Esophagus muscularis mucosa (tissue), 4 donors: ENCODE data around the gene ASMT. TPM values are rescaled to one million over a fixed set of nuclear protein-coding genes. Genes with fewer than 3 reads are reported as not detected.

Experiments used
- DNase-seq: peaks from one replicate; pipeline ENCODE4 v3.0.0-alpha.2; 2017; ENCODE audit errors: extremely low spot score
- H3K27ac ChIP-seq, 4 donors: fragments of 200-600 bp; sonication (generic); replicated peaks in 1 of 4; 1 replicate in 3 of 4; 2 replicates in 1 of 4; pipeline ENCODE4 v1.5.1; 2016 to 2019; ENCODE audit warnings: mild to moderate bottlenecking in 1 of 4
- H3K27me3 ChIP-seq, 4 donors: fragments of 200-600 bp; sonication (generic); one replicate each; pipeline versions ENCODE4 v1.5.1 to v1.6.0; 2016 to 2019
- H3K36me3 ChIP-seq, 4 donors: fragments of 200-600 bp; sonication (generic); one replicate each; pipeline ENCODE4 v1.5.1; 2016 to 2019
- H3K4me1 ChIP-seq, 4 donors: fragments of 200-600 bp; sonication (generic); one replicate each; pipeline ENCODE4 v1.5.1; 2016 to 2019
- H3K4me3 ChIP-seq, 4 donors: fragments of 200-600 bp; sonication (generic); 1 replicate in 2 of 4; 2 replicates in 2 of 4; pipeline ENCODE4 v1.5.1; 2016 to 2019; ENCODE audit warnings: mild to moderate bottlenecking in 4 of 4, moderate library complexity in 1 of 4
- H3K9me3 ChIP-seq, 4 donors: fragments of 200-600 bp; sonication (generic); 1 replicate in 3 of 4; 2 replicates in 1 of 4; pipeline ENCODE4 v1.5.1; 2016 to 2019
- CTCF ChIP-seq, 3 experiments: fragments of 200-600 bp in 2 of 3; fragments of 450-650 bp in 1 of 3; sonication (generic) in 2 of 3; IDR thresholded peaks; one replicate each; pipeline ENCODE4 v1.5.1; 2017 to 2019; ENCODE audit warnings: antibody characterized with exemption in 3 of 3, mild to moderate bottlenecking in 2 of 3, moderate library complexity in 1 of 3
- EP300 ChIP-seq: sonication (generic); formaldehyde crosslinking; IDR thresholded peaks from one replicate; pipeline ENCODE4 v1.6.1; 2017; ENCODE audit warnings: antibody characterized with exemption
- POLR2A ChIP-seq: fragments of 450-650 bp; IDR thresholded peaks from one replicate; pipeline ENCODE4 v1.6.1; 2017; ENCODE audit warnings: antibody characterized with exemption, moderate library complexity, mild to moderate bottlenecking, low read depth
- POLR2AphosphoS5 ChIP-seq, 2 donors: sonication (generic); formaldehyde crosslinking; IDR thresholded peaks; one replicate each; pipeline ENCODE4 v1.6.1; 2017; ENCODE audit warnings: antibody characterized with exemption in 2 of 2
- WGBS: methylation state at CpG from one replicate; pipeline ENCODE4 v1.1.5; 2018; 5-methylcytosine and 5-hydroxymethylcytosine counted together
- intact Hi-C: fragments of 100-400 bp; cut with DNase I; formaldehyde crosslinking; loops from one replicate; pipeline ENCODE4 v1.15.1; 2023
- total RNA-seq, 4 donors: library from RNA; depleted of rRNA; stranded (reverse); fragments of >200 nt; gene quantifications; one replicate each; pipeline versions ENCODE4 v1.1.0 to v1.2.1, GENCODE V29; 2016

ASMT gene
- total RNA-seq, 4 donors from 2014 or later: 0.32 TPM; not detected in 3

GRCh38 chrX:1587161-1587560, 27.7 kb upstream of the ASMT start:
- intact Hi-C loops: no loop called here
- Histone ChIP-seq H3K4me1 (peaks cover 0 to 7% (median 2%) of the 10 kb centered on the region in 4 donors), H3K36me3 (no peaks in the 10 kb centered on the region), H3K27ac (no peak overlapping the region), H3K9me3 (no peaks in the 10 kb centered on the region), H3K4me3 (no peak overlapping the region), H3K27me3 (no peaks in the 10 kb centered on the region)
- TF ChIP-seq POLR2AphosphoS5 (IDR thresholded peaks at IDR 0.05) (no peak), CTCF (IDR thresholded peaks at IDR 0.05) (no peak), POLR2A (no peak), EP300 (no peak)
- WGBS: 37% methylated on average over 5 of the region's 5 CpGs
- DNase-seq: peak; percentile 12

- Histone ChIP-seq H3K9me3 (no peaks in the 10 kb centered on the region), H3K27ac (no peak overlapping the region), H3K4me3 (no peak overlapping the region), H3K36me3 (peaks cover 10 to 14% (median 12%) of the 10 kb centered on the region in 4 donors), H3K4me1 (peaks cover 14 to 29% (median 25%) of the 10 kb centered on the region in 4 donors), H3K27me3 (no peaks in the 10 kb centered on the region)
- DNase-seq: peak; percentile 86
- intact Hi-C loops: loop anchor here (5.0 to 10.0 kb wide), 2 partner anchors 137 to 905 kb away; partner anchors contain the start of gene ASMTL
- WGBS: 84% methylated on average over 12 of the region's 12 CpGs
- TF ChIP-seq CTCF (IDR thresholded peaks at IDR 0.05) (no peak), EP300 (no peak), POLR2AphosphoS5 (IDR thresholded peaks at IDR 0.05) (no peak), POLR2A (no peak)
Observed at GRCh38 chrX:1589356-1590130, 25.3 kb upstream of the ASMT start.

GRCh38 chrX:1591102-1591862, 23.6 kb upstream of the ASMT start, which contains the start of gene AKAP17A:
TSS of gene AKAP17A (plus strand) at chrX:1591604. CDS start at chrX:1593463, 1,859 bp downstream.
- H3K36me3 ChIP-seq: peaks cover 21 to 32% (median 30%) of the 10 kb centered on the region in 4 donors
- DNase-seq: peak; percentile 99
- TF ChIP-seq CTCF (IDR thresholded peaks at IDR 0.05): peak in 2 of 3 experiments; percentile 21 to 30
- peak; percentile 34 for TF ChIP-seq POLR2A
- peak; percentile 86 to 89 for TF ChIP-seq POLR2AphosphoS5 (IDR thresholded peaks at IDR 0.05)
- no peak for TF ChIP-seq EP300
- no peaks in the 10 kb centered on the region for H3K27me3 ChIP-seq
- H3K9me3 ChIP-seq: no peaks in the 10 kb centered on the region
- WGBS: 6% methylated on average over 24 of the region's 66 CpGs
- peaks cover 14 to 40% (median 30%) of the 10 kb centered on the region in 4 donors for H3K4me1 ChIP-seq
- intact Hi-C loops: loop anchor here (5.0 to 10.0 kb wide), 2 partner anchors 139 to 904 kb away; partner anchors contain the start of gene ASMTL
- peak within 1 kb of the TSS; percentile 72 to 95 (median 91) for H3K4me3 ChIP-seq
- peak within 1 kb of the TSS; percentile 83 to 93 (median 87) for H3K27ac ChIP-seq

- no peak for TF ChIP-seq POLR2A
- TF ChIP-seq POLR2AphosphoS5 (IDR thresholded peaks at IDR 0.05): no peak
- no peak for TF ChIP-seq CTCF (IDR thresholded peaks at IDR 0.05)
- TF ChIP-seq EP300: no peak
- H3K27ac ChIP-seq: peak overlapping the region; percentile 83 to 93 (median 87)
- H3K9me3 ChIP-seq: no peaks in the 10 kb centered on the region
- WGBS: under 1% methylated on average over 23 of the region's 35 CpGs
- peaks cover 23 to 36% (median 35%) of the 10 kb centered on the region in 4 donors for H3K36me3 ChIP-seq
- intact Hi-C loops: loop anchor here (5.0 to 10.0 kb wide), 2 partner anchors 140 to 903 kb away; partner anchors contain the start of gene ASMTL
- peak overlapping the region; percentile 72 to 95 (median 91) for H3K4me3 ChIP-seq
- no peak for DNase-seq
- H3K27me3 ChIP-seq: no peaks in the 10 kb centered on the region
- peaks cover 14 to 40% (median 30%) of the 10 kb centered on the region in 4 donors for H3K4me1 ChIP-seq
Observed at GRCh38 chrX:1591863-1592469, 22.9 kb upstream of the ASMT start.
